ENCODE results near the gene ERFL. TPM values are rescaled to one million over a fixed set of nuclear protein-coding genes. Genes with fewer than 3 reads are reported as not detected.

ERFL gene
- total and polyA plus RNA-seq, 8 donors: 0.06 to 0.37 (median 0.22) TPM; not detected in 1

GRCh38 chr19:41930926-41931592 lies 2.8 kb upstream of the ERFL start:
- DNase-seq (no peak), FAIRE-seq (no peak), ATAC-seq (no peak)
- H3K27me3 ChIP-seq: no peaks in the 10 kb centered on the region
- H3K4me3 ChIP-seq: no peak overlapping the region
- no peaks in the 10 kb centered on the region for H3K4me1 ChIP-seq
- TF ChIP-seq, protein P1, sequence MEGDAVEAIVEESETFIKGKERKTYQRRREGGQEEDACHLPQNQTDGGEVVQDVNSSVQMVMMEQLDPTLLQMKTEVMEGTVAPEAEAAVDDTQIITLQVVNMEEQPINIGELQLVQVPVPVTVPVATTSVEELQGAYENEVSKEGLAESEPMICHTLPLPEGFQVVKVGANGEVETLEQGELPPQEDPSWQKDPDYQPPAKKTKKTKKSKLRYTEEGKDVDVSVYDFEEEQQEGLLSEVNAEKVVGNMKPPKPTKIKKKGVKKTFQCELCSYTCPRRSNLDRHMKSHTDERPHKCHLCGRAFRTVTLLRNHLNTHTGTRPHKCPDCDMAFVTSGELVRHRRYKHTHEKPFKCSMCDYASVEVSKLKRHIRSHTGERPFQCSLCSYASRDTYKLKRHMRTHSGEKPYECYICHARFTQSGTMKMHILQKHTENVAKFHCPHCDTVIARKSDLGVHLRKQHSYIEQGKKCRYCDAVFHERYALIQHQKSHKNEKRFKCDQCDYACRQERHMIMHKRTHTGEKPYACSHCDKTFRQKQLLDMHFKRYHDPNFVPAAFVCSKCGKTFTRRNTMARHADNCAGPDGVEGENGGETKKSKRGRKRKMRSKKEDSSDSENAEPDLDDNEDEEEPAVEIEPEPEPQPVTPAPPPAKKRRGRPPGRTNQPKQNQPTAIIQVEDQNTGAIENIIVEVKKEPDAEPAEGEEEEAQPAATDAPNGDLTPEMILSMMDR (IDR thresholded peaks at IDR 0.05): no peak
- H3K9me3 ChIP-seq: no peaks in the 10 kb centered on the region
- WGBS, 2 donors: 20 to 36% methylated on average over 17 of the region's 17 CpGs
- intact Hi-C loops (cut with DNase I): no loop called here
- H3K27ac ChIP-seq: no peak overlapping the region
- H3K36me3 ChIP-seq: no peaks in the 10 kb centered on the region

- ATAC-seq (no peak), FAIRE-seq (no peak), DNase-seq (no peak)
- H3K36me3 ChIP-seq: no peaks in the 10 kb centered on the region
- H3K27me3 ChIP-seq: no peaks in the 10 kb centered on the region
- WGBS, 2 donors: 51 to 57% methylated on average over 7 of the region's 7 CpGs
- H3K9me3 ChIP-seq: no peaks in the 10 kb centered on the region
- intact Hi-C loops (cut with DNase I): no loop called here
- H3K4me1 ChIP-seq: no peaks in the 10 kb centered on the region
- no peak overlapping the region for H3K27ac ChIP-seq
- no peak overlapping the region for H3K4me3 ChIP-seq
- TF ChIP-seq, protein P1 (IDR thresholded peaks at IDR 0.05): no peak
These were observed 2.1 kb upstream of the ERFL start for GRCh38 chr19:41930322-41930722.

GRCh38 chr19:41929536-41930071 lies 1.4 kb upstream of the ERFL start:
- intact Hi-C loops (cut with DNase I): no loop called here
- FAIRE-seq (no peak), ATAC-seq (no peak), DNase-seq (no peak)
- 51 to 53% methylated on average over 14 of the region's 14 CpGs for WGBS, 2 donors
- Histone ChIP-seq H3K36me3 (no peaks in the 10 kb centered on the region), H3K4me1 (no peaks in the 10 kb centered on the region), H3K27me3 (no peaks in the 10 kb centered on the region), H3K27ac (no peak overlapping the region), H3K9me3 (no peaks in the 10 kb centered on the region), H3K4me3 (no peak overlapping the region)
- TF ChIP-seq, protein P1 (IDR thresholded peaks at IDR 0.05): no peak

- intact Hi-C loops (cut with DNase I): no loop called here
- DNase-seq (no peak), ATAC-seq (peak; percentile 56 to 70 (median 59)), FAIRE-seq (no peak)
- H3K27me3 ChIP-seq: no peaks in the 10 kb centered on the region
- H3K36me3 ChIP-seq: no peaks in the 10 kb centered on the region
- no peaks in the 10 kb centered on the region for H3K9me3 ChIP-seq
- TF ChIP-seq, protein P1 (IDR thresholded peaks at IDR 0.05): no peak
- peak overlapping the region; percentile 19 to 58 (median 34) for H3K4me3 ChIP-seq
- H3K4me1 ChIP-seq: no peaks in the 10 kb centered on the region
- WGBS, 2 donors: 2% methylated on average over 21 to 29 of the region's 29 CpGs
- H3K27ac ChIP-seq: no peak overlapping the region
These were observed 696 bp upstream of the ERFL start for GRCh38 chr19:41928754-41929535.
